ENCODE results near the gene CORO1A. TPM values are rescaled to one million over a fixed set of nuclear protein-coding genes. Genes with fewer than 3 reads are reported as not detected.
"Not testable (repeated sequence)": the region's sequence is repeated elsewhere in the genome, so short reads cannot be mapped to it uniquely, and the experiment has no call there.

CORO1A gene
- total RNA-seq, 1 donor from 2014 or later: 1,902 TPM

GRCh38 chr16:30199608-30200343 is 16.4 kb downstream of the CORO1A start:
- intact Hi-C loops (cut with micrococcal nuclease): not testable (repeated sequence)

GRCh38 chr16:30205541-30206236 is 22.3 kb downstream of the CORO1A start:
- intact Hi-C loops (cut with micrococcal nuclease): not testable (repeated sequence)

GRCh38 chr16:30206252-30206651 is 22.9 kb downstream of the CORO1A start:
- intact Hi-C loops (cut with micrococcal nuclease): not testable (repeated sequence)

- intact Hi-C loops (cut with micrococcal nuclease): not testable (repeated sequence)
Measured at GRCh38 chr16:30207063-30207704, 23.8 kb downstream of the CORO1A start.

- intact Hi-C loops (cut with micrococcal nuclease): not testable (repeated sequence)
Measured at GRCh38 chr16:30209032-30209431, 25.6 kb downstream of the CORO1A start.

- intact Hi-C loops (cut with micrococcal nuclease): not testable (repeated sequence)
Measured at GRCh38 chr16:30211414-30211813, 28.0 kb downstream of the CORO1A start.

- intact Hi-C loops (cut with micrococcal nuclease): not testable (repeated sequence)
Measured at GRCh38 chr16:30217082-30217481, 33.7 kb downstream of the CORO1A start.

Other genes with a start within 250 kb of the CORO1A start
- gene TMEM219, start 221.5 kb upstream of the CORO1A start, total RNA-seq: 55.9 and 56.1 TPM in 2 replicates
- 44.2 and 45.3 TPM in 2 replicates for gene TAOK2, start 209.7 kb upstream of the CORO1A start, total RNA-seq
- 43.0 and 48.2 TPM in 2 replicates for gene HIRIP3, start 188.0 kb upstream of the CORO1A start, total RNA-seq
- gene INO80E, start 187.4 kb upstream of the CORO1A start, total RNA-seq: 103 and 106 TPM in 2 replicates
- 0.25 TPM in 1 of 2 replicates, not detected in the other for gene DOC2A, start 172.6 kb upstream of the CORO1A start, total RNA-seq
- gene C16orf92, start 160.4 kb upstream of the CORO1A start, total RNA-seq: not detected in 2 replicates
- gene TLCD3B, start 152.3 kb upstream of the CORO1A start, total RNA-seq: 2.7 and 3.6 TPM in 2 replicates
- gene ALDOA, start 117.8 kb upstream of the CORO1A start, total RNA-seq: 1,452 and 1,473 TPM in 2 replicates
- 140 and 145 TPM in 2 replicates for gene PPP4C, start 107.6 kb upstream of the CORO1A start, total RNA-seq
- gene TBX6, start 91.7 kb upstream of the CORO1A start, total RNA-seq: 0.89 and 1.0 TPM in 2 replicates
- 30.6 and 32.8 TPM in 2 replicates for gene YPEL3, start 87.4 kb upstream of the CORO1A start, total RNA-seq
- gene GDPD3, start 70.1 kb upstream of the CORO1A start, total RNA-seq: 7.7 and 8.7 TPM in 2 replicates
- gene MAPK3, start 60.4 kb upstream of the CORO1A start, total RNA-seq: 52.8 and 61.6 TPM in 2 replicates
- 168 and 178 TPM in 2 replicates for gene BOLA2B, start 10.1 kb downstream of the CORO1A start, total RNA-seq
- gene SLX1A, start 10.3 kb downstream of the CORO1A start, total RNA-seq: 65.6 and 102 TPM in 2 replicates
- gene SULT1A3, start 15.7 kb downstream of the CORO1A start, total RNA-seq: 29.5 and 37.5 TPM in 2 replicates
- gene NPIPB13, start 64.9 kb downstream of the CORO1A start, total RNA-seq: 15.1 and 23.7 TPM in 2 replicates
- 70.8 and 75.8 TPM in 2 replicates for gene CD2BP2, start 171.7 kb downstream of the CORO1A start, total RNA-seq
- gene TBC1D10B, start 186.9 kb downstream of the CORO1A start, total RNA-seq: 74.2 and 74.5 TPM in 2 replicates
- not detected in 2 replicates for gene MYL11, start 191.2 kb downstream of the CORO1A start, total RNA-seq
- 320 and 326 TPM in 2 replicates for gene SEPTIN1, start 199.0 kb downstream of the CORO1A start, total RNA-seq
- gene ZNF48, start 211.8 kb downstream of the CORO1A start, total RNA-seq: 11.8 and 12.4 TPM in 2 replicates
- 4.6 TPM in 2 replicates for gene ZNF771, start 224.0 kb downstream of the CORO1A start, total RNA-seq
- 87.8 and 93.3 TPM in 2 replicates for gene DCTPP1, start 246.4 kb downstream of the CORO1A start, total RNA-seq

Data from T-helper 2 cell treated with Interferon-gamma antibody and Interleukin-4, amounts not matched to agents 100 ng/mL and 5 ng/mL, for 36 hours (primary cell).